AG09319 (cell line): ENCODE measurements around the gene LPP.

Experiments
- DNase-seq: peaks from one replicate; pipeline ENCODE4 v3.0.0-alpha.2; 2010; ENCODE audit warnings: low read depth; ENCODE audit errors: extremely low read depth
- TF ChIP-seq, protein P1 (sequence below): IDR thresholded peaks from 2 replicates; pipeline ENCODE4 v1.5.1; 2011; ENCODE audit warnings: low read depth, mild to moderate bottlenecking, inconsistent platforms, low read length, moderate library complexity

Gene LPP

DNA sequence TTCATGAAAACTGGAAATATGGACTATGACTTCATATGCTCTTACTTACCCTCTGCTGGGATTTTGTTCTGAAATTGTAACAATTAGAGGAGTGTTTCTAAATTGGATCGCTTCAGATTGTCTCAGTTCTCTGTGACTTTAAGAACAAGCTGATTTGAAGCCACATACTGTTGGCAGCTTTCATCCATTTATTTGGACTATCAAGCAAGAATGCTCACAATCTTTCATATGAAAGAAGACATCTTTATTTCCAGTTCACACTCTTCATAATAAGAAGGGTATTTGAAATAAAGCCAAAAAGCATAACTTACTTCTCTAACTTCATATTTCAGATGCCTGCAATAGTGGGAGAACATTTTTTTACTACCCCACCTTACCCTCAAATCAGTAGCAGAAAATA lies 526.2 kb downstream of the LPP start:
- TF ChIP-seq, protein P1, sequence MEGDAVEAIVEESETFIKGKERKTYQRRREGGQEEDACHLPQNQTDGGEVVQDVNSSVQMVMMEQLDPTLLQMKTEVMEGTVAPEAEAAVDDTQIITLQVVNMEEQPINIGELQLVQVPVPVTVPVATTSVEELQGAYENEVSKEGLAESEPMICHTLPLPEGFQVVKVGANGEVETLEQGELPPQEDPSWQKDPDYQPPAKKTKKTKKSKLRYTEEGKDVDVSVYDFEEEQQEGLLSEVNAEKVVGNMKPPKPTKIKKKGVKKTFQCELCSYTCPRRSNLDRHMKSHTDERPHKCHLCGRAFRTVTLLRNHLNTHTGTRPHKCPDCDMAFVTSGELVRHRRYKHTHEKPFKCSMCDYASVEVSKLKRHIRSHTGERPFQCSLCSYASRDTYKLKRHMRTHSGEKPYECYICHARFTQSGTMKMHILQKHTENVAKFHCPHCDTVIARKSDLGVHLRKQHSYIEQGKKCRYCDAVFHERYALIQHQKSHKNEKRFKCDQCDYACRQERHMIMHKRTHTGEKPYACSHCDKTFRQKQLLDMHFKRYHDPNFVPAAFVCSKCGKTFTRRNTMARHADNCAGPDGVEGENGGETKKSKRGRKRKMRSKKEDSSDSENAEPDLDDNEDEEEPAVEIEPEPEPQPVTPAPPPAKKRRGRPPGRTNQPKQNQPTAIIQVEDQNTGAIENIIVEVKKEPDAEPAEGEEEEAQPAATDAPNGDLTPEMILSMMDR, result no peak
- no peak for DNase-seq

DNA sequence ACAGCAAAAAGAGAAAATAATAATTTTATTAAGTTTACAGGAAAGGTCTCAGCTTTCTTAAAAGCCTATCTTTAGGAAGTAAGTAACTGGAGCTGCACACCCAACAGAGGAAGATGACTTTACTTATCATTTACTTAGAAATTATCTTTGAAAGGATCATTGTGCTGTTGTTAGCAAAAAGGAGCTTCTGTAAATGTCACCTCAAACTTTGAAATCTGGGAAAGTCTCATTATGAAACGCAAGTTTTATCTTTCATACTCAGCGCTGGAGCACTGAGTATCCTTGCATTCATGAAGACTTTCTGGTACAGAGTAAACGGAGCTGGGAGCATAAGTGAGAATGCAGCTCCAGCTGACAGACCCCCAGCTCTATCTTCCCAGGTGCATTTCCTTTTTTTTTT lies 526.6 kb downstream of the LPP start:
- DNase-seq, result no peak

DNA sequence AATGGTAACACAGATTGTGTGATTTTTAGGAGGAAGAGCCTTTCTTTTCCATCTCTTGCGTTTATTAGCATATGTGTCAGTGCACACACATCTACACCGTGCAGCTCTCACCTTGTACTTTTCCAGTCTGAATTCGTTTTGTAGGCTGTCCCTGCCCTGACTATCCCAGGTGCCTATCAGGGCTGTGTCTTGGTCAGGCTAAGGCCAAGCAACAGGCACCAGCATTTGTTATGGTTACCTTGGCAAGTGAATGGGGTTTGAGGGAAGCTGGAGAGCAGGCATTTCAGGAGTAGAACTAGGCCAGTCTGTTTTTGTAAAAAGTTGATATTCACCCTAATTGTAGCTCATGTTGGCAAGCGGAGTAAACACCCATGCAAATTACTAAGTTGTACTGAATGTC lies 528.4 kb downstream of the LPP start:
- DNase-seq, result no peak
- TF ChIP-seq, protein P1, result no peak

More for the DNA sequence above, 526.6 kb downstream of the LPP start:
- TF ChIP-seq, protein P1, result no peak

DNA sequence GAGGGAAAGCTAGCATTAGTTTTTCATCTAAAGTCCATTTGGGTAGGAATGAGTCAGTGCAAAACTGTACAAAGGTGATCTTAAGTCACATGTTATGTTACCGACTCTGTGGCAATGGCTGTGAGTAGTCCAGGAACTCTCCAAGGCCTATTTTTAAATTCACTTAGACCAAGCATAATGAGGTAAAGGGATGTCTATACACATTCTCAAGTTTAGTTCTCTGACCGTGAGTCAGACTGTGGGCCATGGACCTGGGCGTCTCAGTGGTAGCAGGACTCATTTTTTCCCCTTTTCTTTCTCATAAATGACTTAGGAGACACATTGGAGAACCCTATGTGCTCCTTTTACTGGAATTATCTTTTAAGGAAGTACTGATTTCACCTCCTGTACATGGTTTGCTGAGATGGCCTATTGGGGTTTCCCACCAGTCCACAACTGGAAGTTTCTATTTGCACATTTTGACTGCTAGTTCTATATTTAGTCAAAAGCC lies 529.1 kb downstream of the LPP start:
- TF ChIP-seq, protein P1, result no peak
- DNase-seq, result no peak

DNA sequence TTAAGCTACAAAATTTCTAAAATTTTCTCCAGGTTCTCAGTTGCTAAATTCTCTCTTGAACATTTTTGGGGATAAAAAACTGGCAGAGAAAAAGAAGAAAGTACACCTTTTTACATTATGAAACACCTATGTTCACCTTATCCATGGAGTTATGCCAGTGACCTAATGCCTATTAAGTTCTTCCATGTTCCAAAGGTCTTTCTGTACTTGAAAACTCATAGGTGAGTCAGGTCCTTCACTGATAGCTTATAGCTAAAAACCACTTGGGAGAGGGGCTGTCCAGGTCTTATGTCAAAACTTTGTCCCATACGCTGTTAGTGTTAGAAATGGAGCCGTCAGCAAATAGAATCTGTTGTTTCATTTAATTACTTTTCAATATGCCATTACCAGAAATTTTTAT lies 530.3 kb downstream of the LPP start:
- TF ChIP-seq, protein P1, result no peak
- no peak for DNase-seq

DNA sequence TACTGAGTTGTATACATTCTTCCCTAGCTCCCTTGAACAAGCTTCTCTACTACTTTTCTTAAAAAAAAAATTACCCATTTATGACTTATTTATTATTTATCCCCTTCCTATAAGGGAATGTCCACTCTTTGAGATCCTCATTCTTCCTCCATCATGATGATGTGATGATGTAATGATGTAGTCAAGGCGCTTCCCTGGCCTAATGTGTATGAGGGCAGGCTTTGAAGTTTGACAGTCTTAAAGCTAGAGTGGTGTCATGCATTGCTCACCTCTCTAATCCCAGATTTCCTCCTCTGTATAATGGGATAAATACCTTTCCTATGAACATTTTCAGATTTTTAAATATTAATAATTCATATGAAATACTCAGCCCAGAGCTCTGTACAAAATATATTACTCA lies 531.8 kb downstream of the LPP start:
- TF ChIP-seq, protein P1, result no peak
- DNase-seq, result no peak

DNA sequence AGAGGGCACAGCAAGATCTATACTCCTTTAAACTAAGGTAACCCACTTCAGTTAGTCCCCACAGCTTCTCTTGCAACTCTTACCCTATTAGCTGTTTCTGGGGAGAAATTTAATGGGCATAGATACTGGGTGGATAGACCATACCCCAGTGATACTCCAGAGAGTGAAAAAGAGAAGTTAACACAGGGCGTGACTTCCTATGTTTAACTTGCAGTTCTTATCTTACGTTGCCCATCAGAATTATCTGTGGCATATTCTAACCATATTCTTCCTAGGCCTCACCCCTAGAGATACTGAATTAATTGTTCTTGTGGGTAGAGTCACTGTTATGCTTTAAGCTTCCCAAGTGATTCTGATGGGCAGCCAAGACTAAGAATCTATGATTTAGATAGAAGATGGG lies 532.4 kb downstream of the LPP start:
- no peak for DNase-seq

More for the DNA sequence above, 532.4 kb downstream of the LPP start:
- TF ChIP-seq, protein P1, result no peak
